Right lobe of liver (tissue), 6 donors: ENCODE data around the gene PACC1. TPM values are rescaled to one million over a fixed set of nuclear protein-coding genes. Genes with fewer than 3 reads are reported as not detected.

Experiments used
- ATAC-seq, 4 donors: fragments of 200-7000 bp; cut with Tn5 transposase; one replicate each; pipeline ENCODE4 v1.9.1; 2020; ENCODE audit warnings: mild to moderate bottlenecking in 4 of 4, moderate library complexity in 4 of 4
- DNase-seq, 3 donors: peaks; one replicate each; pipeline ENCODE4 v3.0.0-alpha.2; 2020
- H3K27ac ChIP-seq, 3 donors: fragments of 200-600 bp; one replicate each; pipeline ENCODE4 v1.8.0; 2022
- H3K27me3 ChIP-seq, 2 donors: fragments of 200-600 bp; one replicate each; pipeline ENCODE4 v1.8.0; 2022
- H3K36me3 ChIP-seq, 4 donors: fragments of 200-600 bp; sonication (generic) in 1 of 4; one replicate each; pipeline versions ENCODE4 v1.5.1 to v1.8.0; 2017 to 2022; ENCODE audit warnings: control low read depth in 1 of 4
- H3K4me1 ChIP-seq, 4 donors: fragments of 200-600 bp; sonication (generic) in 1 of 4; one replicate each; pipeline versions ENCODE4 v1.5.1 to v1.8.0; 2017 to 2022; ENCODE audit warnings: control low read depth in 1 of 4
- H3K4me3 ChIP-seq, 3 donors: fragments of 200-600 bp; one replicate each; pipeline ENCODE4 v1.8.0; 2022
- H3K9me3 ChIP-seq, 4 donors: fragments of 200-600 bp; sonication (generic) in 1 of 4; one replicate each; pipeline versions ENCODE4 v1.5.1 to v1.8.0; 2017 to 2022; ENCODE audit warnings: control low read depth in 1 of 4
- POLR2A ChIP-seq: fragments of 450-650 bp; IDR thresholded peaks from one replicate; pipeline ENCODE4 v1.6.1; 2017; ENCODE audit warnings: antibody characterized with exemption, mild to moderate bottlenecking
- WGBS: methylation state at CpG from one replicate; pipeline ENCODE4 v1.1.6; 2018; ENCODE audit warnings: low coverage, low lambda C conversion rate; ENCODE audit not compliant: insufficient coverage; ENCODE audit errors: missing lambda C conversion rate; 5-methylcytosine and 5-hydroxymethylcytosine counted together
- intact Hi-C, 2 donors: fragments of 100-400 bp; cut with DNase I; formaldehyde crosslinking; loops; one replicate each; pipeline versions ENCODE4 v1.11.2 to v1.14.1; 2022
- small RNA-seq, 2 experiments: library from RNA; depleted of rRNA; stranded (forward); fragments of <200 nt; gene quantifications; one replicate each; pipeline ENCODE3, GENCODE V24; 2016
- total RNA-seq, 6 experiments: library from RNA; depleted of rRNA in 2 of 6; stranded (reverse); fragments of >200 nt in 2 of 6; fragmentation: NEBNext Ultra II Directional in 3 of 6; extraction: Animal tissue kit (Norgen Biotek cat#: 25700) in 3 of 6; gene quantifications; one replicate each; pipeline versions ENCODE4 v1.1.0 to v1.2.4, GENCODE V29; 2016 to 2023
- TF ChIP-seq, protein P1 (sequence below), 4 donors: fragments of 200-600 bp in 3 of 4; fragments of 450-650 bp in 1 of 4; IDR thresholded peaks; one replicate each; pipeline versions ENCODE4 v1.5.1 to v1.8.0; 2016 to 2022; ENCODE audit warnings: antibody characterized with exemption in 4 of 4, mild to moderate bottlenecking in 2 of 4
- donor health status: DM: no; HTN: yes; CAD: no.
- donor health status: DM: no; HTN: no; CAD: no.
- donor health status: DM: no; HTN: no; CAD: no.
- donor health status: DM: no; HTN: yes; CAD: no.
- donor health status: DM: no; HTN: yes; CAD: no.

PACC1 gene
- total RNA-seq, 6 experiments from 2014 or later, result 0.88 to 3.3 (median 1.7) TPM

DNA sequence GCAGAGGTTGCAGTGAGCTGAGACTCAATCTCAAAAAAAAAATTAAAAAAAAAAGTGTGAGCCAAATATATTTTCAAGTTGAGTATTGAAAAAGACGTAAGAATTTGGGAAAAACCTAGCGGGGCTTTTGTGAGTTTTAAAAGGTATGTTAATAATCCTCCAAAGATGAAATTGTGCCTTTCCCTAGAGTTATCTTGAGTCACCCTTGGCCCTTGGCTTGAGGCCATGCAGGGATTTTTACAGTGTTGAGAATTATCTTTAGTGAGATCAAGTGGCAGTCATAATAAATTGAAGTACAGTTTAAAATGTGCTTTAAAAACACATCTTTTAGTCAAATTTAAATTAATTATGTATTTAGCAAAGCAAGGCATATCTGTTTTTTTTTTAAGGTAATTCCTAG is 96.8 kb downstream of the PACC1 start:
- H3K27ac ChIP-seq, result no peak overlapping the region
- TF ChIP-seq POLR2A, result no peak
- TF ChIP-seq, protein P1, sequence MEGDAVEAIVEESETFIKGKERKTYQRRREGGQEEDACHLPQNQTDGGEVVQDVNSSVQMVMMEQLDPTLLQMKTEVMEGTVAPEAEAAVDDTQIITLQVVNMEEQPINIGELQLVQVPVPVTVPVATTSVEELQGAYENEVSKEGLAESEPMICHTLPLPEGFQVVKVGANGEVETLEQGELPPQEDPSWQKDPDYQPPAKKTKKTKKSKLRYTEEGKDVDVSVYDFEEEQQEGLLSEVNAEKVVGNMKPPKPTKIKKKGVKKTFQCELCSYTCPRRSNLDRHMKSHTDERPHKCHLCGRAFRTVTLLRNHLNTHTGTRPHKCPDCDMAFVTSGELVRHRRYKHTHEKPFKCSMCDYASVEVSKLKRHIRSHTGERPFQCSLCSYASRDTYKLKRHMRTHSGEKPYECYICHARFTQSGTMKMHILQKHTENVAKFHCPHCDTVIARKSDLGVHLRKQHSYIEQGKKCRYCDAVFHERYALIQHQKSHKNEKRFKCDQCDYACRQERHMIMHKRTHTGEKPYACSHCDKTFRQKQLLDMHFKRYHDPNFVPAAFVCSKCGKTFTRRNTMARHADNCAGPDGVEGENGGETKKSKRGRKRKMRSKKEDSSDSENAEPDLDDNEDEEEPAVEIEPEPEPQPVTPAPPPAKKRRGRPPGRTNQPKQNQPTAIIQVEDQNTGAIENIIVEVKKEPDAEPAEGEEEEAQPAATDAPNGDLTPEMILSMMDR (IDR thresholded peaks at IDR 0.05), result no peak
- ATAC-seq, result peak in 1 of 4 donors; percentile 31
- H3K9me3 ChIP-seq, result no peaks in the 10 kb centered on the region
- DNase-seq, result no peak
- H3K4me3 ChIP-seq, result no peak overlapping the region
- no peaks in the 10 kb centered on the region for H3K27me3 ChIP-seq
- no peaks in the 10 kb centered on the region for H3K36me3 ChIP-seq
- H3K4me1 ChIP-seq, result peaks cover 0 to 21% (median 1%) of the 10 kb centered on the region in 4 donors
- 75% methylated on average over 2 of the region's 2 CpGs for WGBS
- intact Hi-C loops, result no loop called here

DNA sequence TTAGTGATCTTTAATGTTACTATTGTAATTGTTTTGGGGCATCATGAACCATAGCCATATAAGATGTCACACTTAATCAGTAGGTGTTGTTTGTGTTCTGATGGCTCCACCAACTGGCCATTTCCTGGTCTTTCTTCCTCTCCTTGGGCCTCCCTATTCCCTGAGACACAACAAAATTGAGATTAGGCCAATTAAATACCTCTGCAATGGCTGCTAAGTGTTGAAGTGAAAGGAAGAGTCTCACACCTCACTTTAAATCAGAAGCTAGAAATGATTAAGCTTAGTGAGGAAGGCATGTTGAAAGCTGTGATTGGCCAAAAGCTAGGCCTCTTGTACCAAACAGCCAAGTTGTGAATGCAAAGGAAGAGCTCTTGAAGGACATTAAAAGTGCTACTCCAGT is 98.8 kb downstream of the PACC1 start:
- intact Hi-C loops, result no loop called here
- peak; percentile 50 to 54 (median 52) for ATAC-seq
- Histone ChIP-seq H3K36me3 (no peaks in the 10 kb centered on the region), H3K27ac (no peak overlapping the region), H3K27me3 (no peaks in the 10 kb centered on the region), H3K4me1 (peaks cover 0 to 21% (median 1%) of the 10 kb centered on the region in 4 donors), H3K4me3 (no peak overlapping the region), H3K9me3 (no peaks in the 10 kb centered on the region)
- no peak for DNase-seq
- no peak for TF ChIP-seq POLR2A
- TF ChIP-seq, protein P1 (IDR thresholded peaks at IDR 0.05), result peak; percentile 15 to 29 (median 20)

DNA sequence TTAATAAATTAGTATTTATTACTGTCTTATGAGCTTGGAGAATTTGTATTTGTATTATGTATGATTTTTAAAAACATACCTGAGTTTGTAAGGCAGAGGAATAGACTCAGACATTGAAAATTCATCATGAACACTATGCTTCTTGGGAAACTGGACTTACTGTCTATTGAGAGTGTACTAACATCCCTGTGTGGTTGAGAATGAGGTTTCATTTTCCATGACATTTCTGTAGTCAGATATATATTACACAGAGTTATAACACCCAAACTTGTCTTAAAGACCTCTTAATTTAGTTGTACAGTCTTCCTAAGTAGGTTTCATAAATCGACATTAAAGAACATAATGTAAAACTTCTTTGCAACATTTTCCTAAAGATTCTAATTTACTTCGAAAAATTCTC is 99.5 kb downstream of the PACC1 start:
- peaks cover 0 to 26% (median 1%) of the 10 kb centered on the region in 4 donors for H3K4me1 ChIP-seq
- no peaks in the 10 kb centered on the region for H3K27me3 ChIP-seq
- no peak overlapping the region for H3K27ac ChIP-seq
- TF ChIP-seq POLR2A, result no peak
- TF ChIP-seq, protein P1 (IDR thresholded peaks at IDR 0.05), result no peak
- intact Hi-C loops, result no loop called here
- H3K4me3 ChIP-seq, result no peak overlapping the region
- ATAC-seq, result no peak
- WGBS, result 100% methylated on average over 2 of the region's 2 CpGs
- DNase-seq, result no peak
- no peaks in the 10 kb centered on the region for H3K9me3 ChIP-seq
- no peaks in the 10 kb centered on the region for H3K36me3 ChIP-seq

Small RNAs within 50 kb of the gene (small RNA-seq; reads per million reads assigned to genes)
- 0 reads per million in 2 experiments for gene SNORA16B

Other genes with a start within 250 kb of the PACC1 start
- 10 to 100 TPM; 28.5 to 57.2 (median 33.3) TPM for gene PPP2R5A, start 129.5 kb downstream of the PACC1 start, total RNA-seq
- gene NENF, start 18.0 kb upstream of the PACC1 start, total RNA-seq, result 10 to 100 TPM; 23.0 to 49.0 (median 27.9) TPM
- 10 to 100 TPM in 5 of 6 experiments, 1 to 10 TPM in 1; 3.7 to 77.2 (median 15.1) TPM for gene ATF3, start 193.9 kb upstream of the PACC1 start, total RNA-seq